ENCODE measurements around the gene DDX52. TPM values are rescaled to one million over a fixed set of nuclear protein-coding genes. Genes with fewer than 3 reads are reported as not detected.

DDX52 gene
- total RNA-seq, 1 experiment from 2014 or later = 65.4 TPM

- DNase-seq = peak; percentile 67
- no peaks in the 10 kb centered on the region for H3K23me2 ChIP-seq (ENCODE audit: insufficient read length, low read depth, low read length, poor library complexity, severe bottlenecking)
- no peaks in the 10 kb centered on the region for H3K9me3 Mint-ChIP-seq
- H2BK120ac ChIP-seq (ENCODE audit: low read depth, low read length, poor library complexity, severe bottlenecking) = no peak overlapping the region
- no peak overlapping the region for H4K8ac ChIP-seq (replicated peaks; ENCODE audit: insufficient read length, low read depth, low read length)
- H2BK12ac ChIP-seq (ENCODE audit: insufficient read length, low read depth, low read length) = no peak overlapping the region
- no peak overlapping the region for H3K4me3 Mint-ChIP-seq
- no peak overlapping the region for H4K5ac ChIP-seq (ENCODE audit: insufficient read length, low read depth, low read length)
- no peaks in the 10 kb centered on the region for H3K36me3 Mint-ChIP-seq (ENCODE audit: insufficient read depth in 1 of 3, low read depth in 3 of 3)
- no peak overlapping the region for H2AFZ ChIP-seq (ENCODE audit: low read length)
- no peaks in the 10 kb centered on the region for H4K20me1 ChIP-seq (ENCODE audit: control insufficient read depth, insufficient read depth, insufficient read length)
- no peak overlapping the region for H3K23ac ChIP-seq (ENCODE audit: insufficient read length, low read depth, low read length)
- H3K79me1 ChIP-seq (ENCODE audit: insufficient read depth, low read depth, low read length, poor library complexity, severe bottlenecking) = no peaks in the 10 kb centered on the region
- no peak overlapping the region for H2BK20ac ChIP-seq (ENCODE audit: low read depth, low read length, poor library complexity, severe bottlenecking)
- H3K14ac ChIP-seq (ENCODE audit: insufficient read depth, low read length) = no peak overlapping the region
- H3K18ac ChIP-seq (ENCODE audit: insufficient read length, low read depth, low read length) = no peak overlapping the region
- no peak overlapping the region for H4K91ac ChIP-seq (ENCODE audit: insufficient read length, low read depth, low read length)
- H3K4me2 ChIP-seq (ENCODE audit: insufficient read depth, insufficient read length, low read length) = no peak overlapping the region
- no peak overlapping the region for H3K56ac ChIP-seq (ENCODE audit: insufficient read length, low read depth, low read length)
- no peak overlapping the region for H2BK5ac ChIP-seq (ENCODE audit: insufficient read length, low read length)
- no peak overlapping the region for H3T11ph ChIP-seq (ENCODE audit: low read length)
- peaks cover 1% of the 10 kb centered on the region for H3K27me3 Mint-ChIP-seq (ENCODE audit: low read depth)
- TF ChIP-seq, protein P1, sequence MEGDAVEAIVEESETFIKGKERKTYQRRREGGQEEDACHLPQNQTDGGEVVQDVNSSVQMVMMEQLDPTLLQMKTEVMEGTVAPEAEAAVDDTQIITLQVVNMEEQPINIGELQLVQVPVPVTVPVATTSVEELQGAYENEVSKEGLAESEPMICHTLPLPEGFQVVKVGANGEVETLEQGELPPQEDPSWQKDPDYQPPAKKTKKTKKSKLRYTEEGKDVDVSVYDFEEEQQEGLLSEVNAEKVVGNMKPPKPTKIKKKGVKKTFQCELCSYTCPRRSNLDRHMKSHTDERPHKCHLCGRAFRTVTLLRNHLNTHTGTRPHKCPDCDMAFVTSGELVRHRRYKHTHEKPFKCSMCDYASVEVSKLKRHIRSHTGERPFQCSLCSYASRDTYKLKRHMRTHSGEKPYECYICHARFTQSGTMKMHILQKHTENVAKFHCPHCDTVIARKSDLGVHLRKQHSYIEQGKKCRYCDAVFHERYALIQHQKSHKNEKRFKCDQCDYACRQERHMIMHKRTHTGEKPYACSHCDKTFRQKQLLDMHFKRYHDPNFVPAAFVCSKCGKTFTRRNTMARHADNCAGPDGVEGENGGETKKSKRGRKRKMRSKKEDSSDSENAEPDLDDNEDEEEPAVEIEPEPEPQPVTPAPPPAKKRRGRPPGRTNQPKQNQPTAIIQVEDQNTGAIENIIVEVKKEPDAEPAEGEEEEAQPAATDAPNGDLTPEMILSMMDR (conservative IDR thresholded peaks at IDR 0.05) = no peak
- no CpG with 5 or more reads among the region's 4 CpGs for WGBS (ENCODE audit: extremely low coverage, insufficient read length, low lambda C conversion rate)
- no peak overlapping the region for H3K4ac ChIP-seq (ENCODE audit: low read depth, low read length)
- H3K9me3 ChIP-seq (ENCODE audit: control insufficient read depth, low read depth, low read length) = no peaks in the 10 kb centered on the region
- H3K4me1 ChIP-seq (ENCODE audit: insufficient read depth, low read length) = 0 out of 2 replicates have a peak, but pooled peaks cover 3% of the 10 kb centered on the region
- H3K27me3 ChIP-seq (ENCODE audit: insufficient read depth, low read length) = no peaks in the 10 kb centered on the region
- no peak overlapping the region for H3K9ac ChIP-seq (ENCODE audit: extremely low read depth, insufficient read length, low read length)
- no peak overlapping the region for H3K27ac Mint-ChIP-seq
- H2BK15ac ChIP-seq (ENCODE audit: low read depth, low read length) = no peak overlapping the region
- no peak overlapping the region for H3K27ac ChIP-seq (ENCODE audit: insufficient read length, low read depth, low read length)
- H3K79me2 ChIP-seq (ENCODE audit: insufficient read depth, low read length) = no peaks in the 10 kb centered on the region
- no peak overlapping the region for H2AK5ac ChIP-seq (ENCODE audit: insufficient read length, low read length)
- H3K4me1 Mint-ChIP-seq = peaks cover 16 to 24% of the 10 kb centered on the region in 2 experiments
Measured at GRCh38 chr17:37662353-37662752, 19.1 kb upstream of the DDX52 start.

Measured in H9 (cell line).